Peyer's patch (tissue), 4 donors: ENCODE results near the gene HTT.

Experiments
- POLR2A ChIP-seq, 2 donors: fragments of 450-650 bp; IDR thresholded peaks; one replicate each; pipeline ENCODE4 v1.5.1; 2017; ENCODE audit warnings: antibody characterized with exemption in 2 of 2, mild to moderate bottlenecking in 2 of 2, moderate library complexity in 2 of 2
- TF ChIP-seq, protein P1 (sequence below), 6 experiments: fragments of 450-650 bp in 4 of 6; fragments of 200-600 bp in 2 of 6; sonication (generic) in 1 of 6; IDR thresholded peaks; one replicate each; pipeline ENCODE4 v1.5.1; 2017 to 2019; ENCODE audit warnings: antibody characterized with exemption in 6 of 6, mild to moderate bottlenecking in 3 of 6, moderate library complexity in 1 of 6

DNA sequence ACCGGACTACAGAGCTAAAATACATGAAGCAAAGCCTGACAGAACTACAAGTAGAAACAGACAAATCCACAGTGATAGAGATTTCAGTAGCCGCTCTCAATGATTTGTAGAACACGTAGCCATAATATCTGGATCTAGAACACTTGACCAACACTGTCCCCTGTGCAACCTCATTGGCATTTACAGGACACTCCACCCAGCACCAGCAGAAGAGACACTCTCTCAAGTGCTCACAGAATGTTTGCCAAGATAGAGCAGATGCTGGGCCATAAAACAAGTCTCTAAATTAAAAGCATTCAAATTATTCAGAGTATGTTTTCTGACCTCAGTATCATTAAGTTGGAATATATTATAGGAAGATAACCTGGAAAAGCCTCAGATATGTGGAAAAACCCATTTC, 21.7 kb downstream of the HTT start:
- no peak for TF ChIP-seq POLR2A (IDR thresholded peaks at IDR 0.05)
- TF ChIP-seq, protein P1, sequence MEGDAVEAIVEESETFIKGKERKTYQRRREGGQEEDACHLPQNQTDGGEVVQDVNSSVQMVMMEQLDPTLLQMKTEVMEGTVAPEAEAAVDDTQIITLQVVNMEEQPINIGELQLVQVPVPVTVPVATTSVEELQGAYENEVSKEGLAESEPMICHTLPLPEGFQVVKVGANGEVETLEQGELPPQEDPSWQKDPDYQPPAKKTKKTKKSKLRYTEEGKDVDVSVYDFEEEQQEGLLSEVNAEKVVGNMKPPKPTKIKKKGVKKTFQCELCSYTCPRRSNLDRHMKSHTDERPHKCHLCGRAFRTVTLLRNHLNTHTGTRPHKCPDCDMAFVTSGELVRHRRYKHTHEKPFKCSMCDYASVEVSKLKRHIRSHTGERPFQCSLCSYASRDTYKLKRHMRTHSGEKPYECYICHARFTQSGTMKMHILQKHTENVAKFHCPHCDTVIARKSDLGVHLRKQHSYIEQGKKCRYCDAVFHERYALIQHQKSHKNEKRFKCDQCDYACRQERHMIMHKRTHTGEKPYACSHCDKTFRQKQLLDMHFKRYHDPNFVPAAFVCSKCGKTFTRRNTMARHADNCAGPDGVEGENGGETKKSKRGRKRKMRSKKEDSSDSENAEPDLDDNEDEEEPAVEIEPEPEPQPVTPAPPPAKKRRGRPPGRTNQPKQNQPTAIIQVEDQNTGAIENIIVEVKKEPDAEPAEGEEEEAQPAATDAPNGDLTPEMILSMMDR (IDR thresholded peaks at IDR 0.05): no peak
